Lower lobe of right lung (tissue), 2 donors: ENCODE results near the gene C1QBP. TPM values are rescaled to one million over a fixed set of nuclear protein-coding genes. Genes with fewer than 3 reads are reported as not detected.
"Not testable (repeated sequence)": the region's sequence is repeated elsewhere in the genome, so short reads cannot be mapped to it uniquely, and the experiment has no call there.

Source experiments
- ATAC-seq, 2 donors: fragments of 200-7000 bp; cut with Tn5 transposase; one replicate each; pipeline ENCODE4 v1.9.1; 2020 to 2022; ENCODE audit warnings: mild to moderate bottlenecking in 2 of 2, moderate library complexity in 2 of 2
- DNase-seq: peaks from one replicate; pipeline ENCODE4 v3.0.0-alpha.2; 2020
- H3K27ac ChIP-seq: fragments of 200-600 bp; one replicate; pipeline ENCODE4 v1.8.0; 2022
- H3K27me3 ChIP-seq: fragments of 200-600 bp; one replicate; pipeline ENCODE4 v1.8.0; 2022; ENCODE audit warnings: low read depth
- H3K36me3 ChIP-seq: fragments of 200-600 bp; one replicate; pipeline ENCODE4 v1.8.0; 2022; ENCODE audit warnings: mild to moderate bottlenecking
- H3K4me1 ChIP-seq: fragments of 200-600 bp; one replicate; pipeline ENCODE4 v1.8.0; 2022
- H3K4me3 ChIP-seq: fragments of 200-600 bp; one replicate; pipeline ENCODE4 v1.8.0; 2022; ENCODE audit warnings: mild to moderate bottlenecking
- H3K9me3 ChIP-seq: fragments of 200-600 bp; one replicate; pipeline ENCODE4 v1.8.0; 2022
- CTCF ChIP-seq: fragments of 200-600 bp; IDR thresholded peaks from one replicate; pipeline ENCODE4 v1.8.0; 2022; ENCODE audit warnings: antibody characterized with exemption, mild to moderate bottlenecking
- intact Hi-C: fragments of 100-400 bp; cut with DNase I; formaldehyde crosslinking; loops from one replicate; pipeline ENCODE4 v1.11.0; 2022
- total RNA-seq: library from RNA; stranded (reverse); fragmentation: NEBNext Ultra II Directional; extraction: Animal tissue kit (Norgen Biotek cat#: 25700); gene quantifications from one replicate; pipeline ENCODE4 v1.2.1, GENCODE V29; 2021
- donor health status: DM: no; HTN: yes; CAD: no; lungs with severe emphysema.

Gene C1QBP
- total RNA-seq, 1 donor from 2014 or later: 57.5 TPM

GRCh38 chr17:5443728-5444127 is 4.8 kb upstream of the C1QBP start:
- intact Hi-C loops: no loop called here
- no peak for TF ChIP-seq CTCF
- Histone ChIP-seq H3K9me3 (no peaks in the 10 kb centered on the region), H3K27me3 (no peaks in the 10 kb centered on the region), H3K36me3 (peaks cover 63% of the 10 kb centered on the region), H3K4me3 (no peak overlapping the region), H3K27ac (no peak overlapping the region), H3K4me1 (peaks cover 5% of the 10 kb centered on the region)
- no peak for ATAC-seq
- DNase-seq: no peak

GRCh38 chr17:5439446-5439764 is 450 bp upstream of the C1QBP start:
- H3K4me3 ChIP-seq: peak overlapping the region; percentile 92
- peak overlapping the region; percentile 86 for H3K27ac ChIP-seq
- intact Hi-C loops: no loop called here
- TF ChIP-seq CTCF: peak; percentile 48
- no peaks in the 10 kb centered on the region for H3K27me3 ChIP-seq
- H3K36me3 ChIP-seq: peaks cover 54% of the 10 kb centered on the region
- no peaks in the 10 kb centered on the region for H3K9me3 ChIP-seq
- peaks cover 20% of the 10 kb centered on the region for H3K4me1 ChIP-seq
- no peak for DNase-seq
- peak in 1 of 2 donors; percentile 1 for ATAC-seq

GRCh38 chr17:5437721-5438317 is 1.1 kb downstream of the C1QBP start:
- H3K27ac ChIP-seq: peak overlapping the region; percentile 86
- H3K36me3 ChIP-seq: peaks cover 54% of the 10 kb centered on the region
- no peak for TF ChIP-seq CTCF

GRCh38 chr17:5435781-5436315 is 3.1 kb downstream of the C1QBP start:
- Histone ChIP-seq H3K36me3 (peaks cover 68% of the 10 kb centered on the region), H3K4me1 (peaks cover 20% of the 10 kb centered on the region)
- H3K9me3 ChIP-seq, DNase-seq, ATAC-seq, H3K27me3 ChIP-seq, H3K27ac ChIP-seq, H3K4me3 ChIP-seq, intact Hi-C loops: not testable (repeated sequence)

More at GRCh38 chr17:5437721-5438317, 1.1 kb downstream of the C1QBP start:
- Histone ChIP-seq H3K4me1 (peaks cover 20% of the 10 kb centered on the region), H3K9me3 (no peaks in the 10 kb centered on the region), H3K4me3 (peak overlapping the region; percentile 92), H3K27me3 (no peaks in the 10 kb centered on the region)
- DNase-seq (no peak), ATAC-seq (no peak)
- intact Hi-C loops: no loop called here

- Histone ChIP-seq H3K27ac (no peak overlapping the region), H3K4me3 (no peak overlapping the region), H3K4me1 (peaks cover 20% of the 10 kb centered on the region), H3K9me3 (no peaks in the 10 kb centered on the region), H3K27me3 (no peaks in the 10 kb centered on the region), H3K36me3 (peaks cover 76% of the 10 kb centered on the region)
- ATAC-seq (no peak), DNase-seq (no peak)
- intact Hi-C loops: no loop called here
- TF ChIP-seq CTCF: no peak
Measured at GRCh38 chr17:5434984-5435383, 4.0 kb downstream of the C1QBP start.

GRCh38 chr17:5431949-5432556 is 6.9 kb downstream of the C1QBP start:
- H3K36me3 ChIP-seq: peaks cover 99% of the 10 kb centered on the region
- no peaks in the 10 kb centered on the region for H3K27me3 ChIP-seq
- ATAC-seq (no peak), DNase-seq (no peak)
- H3K4me1 ChIP-seq: peaks cover 12% of the 10 kb centered on the region
- no peak for TF ChIP-seq CTCF
- no peak overlapping the region for H3K4me3 ChIP-seq
- intact Hi-C loops: no loop called here
- H3K27ac ChIP-seq: no peak overlapping the region
- no peaks in the 10 kb centered on the region for H3K9me3 ChIP-seq

- not testable (repeated sequence) for ATAC-seq
Measured at GRCh38 chr17:5431234-5431633, 7.7 kb downstream of the C1QBP start.

More at GRCh38 chr17:5431234-5431633, 7.7 kb downstream of the C1QBP start:
- H3K4me3 ChIP-seq, H3K27me3 ChIP-seq, H3K9me3 ChIP-seq, DNase-seq, intact Hi-C loops: not testable (repeated sequence)
- Histone ChIP-seq H3K4me1 (peaks cover 11% of the 10 kb centered on the region), H3K36me3 (peaks cover 99% of the 10 kb centered on the region), H3K27ac (peak overlapping the region; percentile 60)
